Stimulated activated effector memory CD8-positive, alpha-beta T cell treated with anti-CD3 and anti-CD28 coated beads, Interleukin-12 subunit alpha, Interleukin-12 subunit beta, amount 100 ng/mL, for 72 hours (primary cell): Measurements from ENCODE around the gene NPPB.

Experiments used
- ATAC-seq: fragments of 150-1000 bp; cut with Tn5 transposase; 2 replicates; pipeline ENCODE4 v1.10.0; 2021
- DNase-seq, 2 donors: peaks; one replicate each; pipeline ENCODE4 v3.0.0; 2021 to 2022; ENCODE audit warnings: low spot score in 2 of 2
- H3K27ac Mint-ChIP-seq: one replicate; pipeline ENCODE4 v1.8.0; 2022; ENCODE audit warnings: mild to moderate bottlenecking, mixed read lengths
- H3K36me3 Mint-ChIP-seq: one replicate; pipeline ENCODE4 v1.8.0; 2022; ENCODE audit warnings: mild to moderate bottlenecking, mixed read lengths
- H3K4me1 Mint-ChIP-seq: one replicate; pipeline ENCODE4 v1.8.0; 2022; ENCODE audit warnings: mixed read lengths
- H3K4me3 Mint-ChIP-seq: one replicate; pipeline ENCODE4 v1.8.0; 2022; ENCODE audit warnings: mild to moderate bottlenecking, mixed read lengths
- H3K9me3 Mint-ChIP-seq: one replicate; pipeline ENCODE4 v1.8.0; 2022; ENCODE audit warnings: mixed read lengths

NPPB gene

GRCh38 chr1:11888206-11888876 is 29.6 kb upstream of the NPPB start:
- no peaks in the 10 kb centered on the region for H3K4me1 Mint-ChIP-seq
- H3K4me3 Mint-ChIP-seq = no peak overlapping the region
- DNase-seq = no peak
- H3K9me3 Mint-ChIP-seq = no peaks in the 10 kb centered on the region
- no peaks in the 10 kb centered on the region for H3K36me3 Mint-ChIP-seq
- H3K27ac Mint-ChIP-seq = no peak overlapping the region
- no peak for ATAC-seq

- H3K4me3 Mint-ChIP-seq = no peak overlapping the region
Measured at GRCh38 chr1:11887666-11888007, 28.9 kb upstream of the NPPB start.

GRCh38 chr1:11886986-11887665 is 28.4 kb upstream of the NPPB start:
- ATAC-seq (no peak), DNase-seq (no peak)
- Mint-ChIP-seq H3K4me3 (no peak overlapping the region), H3K27ac (no peak overlapping the region), H3K4me1 (no peaks in the 10 kb centered on the region), H3K36me3 (no peaks in the 10 kb centered on the region), H3K9me3 (no peaks in the 10 kb centered on the region)

More at GRCh38 chr1:11887666-11888007, 28.9 kb upstream of the NPPB start:
- no peak for ATAC-seq
- Mint-ChIP-seq H3K27ac (no peak overlapping the region), H3K36me3 (no peaks in the 10 kb centered on the region), H3K9me3 (no peaks in the 10 kb centered on the region), H3K4me1 (no peaks in the 10 kb centered on the region)
- DNase-seq = no peak

- no peaks in the 10 kb centered on the region for H3K4me1 Mint-ChIP-seq
- no peak for DNase-seq
- H3K36me3 Mint-ChIP-seq = no peaks in the 10 kb centered on the region
- no peak overlapping the region for H3K27ac Mint-ChIP-seq
- no peak for ATAC-seq
- no peak overlapping the region for H3K4me3 Mint-ChIP-seq
- no peaks in the 10 kb centered on the region for H3K9me3 Mint-ChIP-seq
Measured at GRCh38 chr1:11885916-11886315, 27.2 kb upstream of the NPPB start.

- H3K27ac Mint-ChIP-seq = no peak overlapping the region
- ATAC-seq (no peak), DNase-seq (no peak)
- H3K36me3 Mint-ChIP-seq = no peaks in the 10 kb centered on the region
- H3K4me1 Mint-ChIP-seq = no peaks in the 10 kb centered on the region
- no peaks in the 10 kb centered on the region for H3K9me3 Mint-ChIP-seq
- no peak overlapping the region for H3K4me3 Mint-ChIP-seq
Measured at GRCh38 chr1:11882814-11883538, 24.2 kb upstream of the NPPB start.

- DNase-seq = no peak
- H3K4me1 Mint-ChIP-seq = no peaks in the 10 kb centered on the region
- H3K4me3 Mint-ChIP-seq = no peak overlapping the region
- H3K36me3 Mint-ChIP-seq = no peaks in the 10 kb centered on the region
- no peaks in the 10 kb centered on the region for H3K9me3 Mint-ChIP-seq
- no peak overlapping the region for H3K27ac Mint-ChIP-seq
- ATAC-seq = no peak
Measured at GRCh38 chr1:11881749-11882441, 23.1 kb upstream of the NPPB start.

- no peak for ATAC-seq
- H3K4me1 Mint-ChIP-seq = no peaks in the 10 kb centered on the region
- DNase-seq = no peak
- no peaks in the 10 kb centered on the region for H3K9me3 Mint-ChIP-seq
- no peak overlapping the region for H3K27ac Mint-ChIP-seq
- no peak overlapping the region for H3K4me3 Mint-ChIP-seq
- no peaks in the 10 kb centered on the region for H3K36me3 Mint-ChIP-seq
Measured at GRCh38 chr1:11880911-11881748, 22.4 kb upstream of the NPPB start.

- H3K4me3 Mint-ChIP-seq = no peak overlapping the region
- ATAC-seq = no peak
- no peak for DNase-seq
Measured at GRCh38 chr1:11880181-11880575, 21.4 kb upstream of the NPPB start.

GRCh38 chr1:11879311-11880180 is 20.8 kb upstream of the NPPB start:
- Mint-ChIP-seq H3K4me1 (no peaks in the 10 kb centered on the region), H3K9me3 (no peaks in the 10 kb centered on the region), H3K36me3 (no peaks in the 10 kb centered on the region), H3K27ac (no peak overlapping the region), H3K4me3 (no peak overlapping the region)
- peak; percentile 31 for ATAC-seq
- no peak for DNase-seq

More at GRCh38 chr1:11880181-11880575, 21.4 kb upstream of the NPPB start:
- Mint-ChIP-seq H3K36me3 (no peaks in the 10 kb centered on the region), H3K27ac (no peak overlapping the region), H3K9me3 (no peaks in the 10 kb centered on the region), H3K4me1 (no peaks in the 10 kb centered on the region)

GRCh38 chr1:11878891-11879190 is 20.1 kb upstream of the NPPB start:
- H3K4me1 Mint-ChIP-seq = no peaks in the 10 kb centered on the region
- no peak overlapping the region for H3K4me3 Mint-ChIP-seq
- H3K9me3 Mint-ChIP-seq = no peaks in the 10 kb centered on the region
- no peak for DNase-seq
- H3K36me3 Mint-ChIP-seq = no peaks in the 10 kb centered on the region
- no peak overlapping the region for H3K27ac Mint-ChIP-seq
- ATAC-seq = no peak

- Mint-ChIP-seq H3K9me3 (no peaks in the 10 kb centered on the region), H3K36me3 (no peaks in the 10 kb centered on the region), H3K4me3 (no peak overlapping the region), H3K27ac (no peak overlapping the region), H3K4me1 (no peaks in the 10 kb centered on the region)
- DNase-seq = no peak
- ATAC-seq = no peak
Measured at GRCh38 chr1:11878081-11878890, 19.5 kb upstream of the NPPB start.

GRCh38 chr1:11877074-11877473 is 18.3 kb upstream of the NPPB start:
- Mint-ChIP-seq H3K4me3 (no peak overlapping the region), H3K9me3 (no peaks in the 10 kb centered on the region), H3K4me1 (no peaks in the 10 kb centered on the region), H3K27ac (no peak overlapping the region), H3K36me3 (no peaks in the 10 kb centered on the region)
- DNase-seq = no peak
- ATAC-seq = no peak

GRCh38 chr1:11875094-11875493 is 16.3 kb upstream of the NPPB start:
- Mint-ChIP-seq H3K4me1 (no peaks in the 10 kb centered on the region), H3K36me3 (no peaks in the 10 kb centered on the region), H3K9me3 (no peaks in the 10 kb centered on the region), H3K27ac (no peak overlapping the region), H3K4me3 (no peak overlapping the region)
- ATAC-seq (no peak), DNase-seq (no peak)

- ATAC-seq = no peak
- H3K9me3 Mint-ChIP-seq = no peaks in the 10 kb centered on the region
- no peaks in the 10 kb centered on the region for H3K4me1 Mint-ChIP-seq
- H3K36me3 Mint-ChIP-seq = no peaks in the 10 kb centered on the region
- H3K4me3 Mint-ChIP-seq = no peak overlapping the region
- DNase-seq = no peak
- H3K27ac Mint-ChIP-seq = no peak overlapping the region
Measured at GRCh38 chr1:11874624-11875023, 15.9 kb upstream of the NPPB start.
